SK-N-SH treated with all-trans-retinoic acid at 6 μM for 48 hours (cell line): ENCODE data around the gene JRKL.
"Not testable (repeated sequence)": the region's sequence is repeated elsewhere in the genome, so short reads cannot be mapped to it uniquely, and the experiment has no call there.

Experiments
- PATZ1 ChIP-seq: fragments of 250-450 bp; sonication (Bioruptor Pico); IDR thresholded peaks from 2 replicates; pipeline ENCODE4 v1.8.0; 2020; ENCODE audit warnings: mild to moderate bottlenecking, moderate library complexity, borderline replicate concordance
- ZC3H10 ChIP-seq: fragments of 250-450 bp; sonication (Bioruptor Pico); IDR thresholded peaks from 2 replicates; pipeline ENCODE4 v1.5.1; 2021; ENCODE audit warnings: mild to moderate bottlenecking, moderate library complexity

GRCh38 chr11:96411412-96411811, 21.6 kb downstream of the JRKL start:
- not testable (repeated sequence) for TF ChIP-seq PATZ1 (CRISPR knock-in tag); ZC3H10
